HG02571 (cell line): Measurements from ENCODE around the gene CBX7.

Source experiments
- ATAC-seq: cut with Tn5 transposase; IDR thresholded peaks from one replicate; pipeline ENCODE4 v1.9.1; 2021; ENCODE audit warnings: mild to moderate bottlenecking, moderate library complexity; ENCODE audit not compliant: unreplicated experiment

CBX7 gene

GRCh38 chr22:39094717-39095389 lies 57.6 kb downstream of the CBX7 start:
- no peak for ATAC-seq

- ATAC-seq, result no peak
Measured at GRCh38 chr22:39092111-39092862, 60.2 kb downstream of the CBX7 start.

- ATAC-seq, result no peak
Measured at GRCh38 chr22:39091126-39092081, 61.1 kb downstream of the CBX7 start.

GRCh38 chr22:39090426-39091064 lies 61.9 kb downstream of the CBX7 start:
- ATAC-seq, result no peak

- no peak for ATAC-seq
Measured at GRCh38 chr22:39089928-39090327, 62.6 kb downstream of the CBX7 start.

- ATAC-seq, result no peak
Measured at GRCh38 chr22:39088685-39089032, 63.8 kb downstream of the CBX7 start.

GRCh38 chr22:39087881-39088684 lies 64.4 kb downstream of the CBX7 start:
- ATAC-seq, result no peak

GRCh38 chr22:39087098-39087497 lies 65.4 kb downstream of the CBX7 start:
- ATAC-seq, result no peak

- ATAC-seq, result no peak
Measured at GRCh38 chr22:39084666-39085065, 67.8 kb downstream of the CBX7 start.

- ATAC-seq, result no peak
Measured at GRCh38 chr22:39083212-39084165, 69.0 kb downstream of the CBX7 start.

GRCh38 chr22:39081598-39081997 lies 70.9 kb downstream of the CBX7 start:
- ATAC-seq, result no peak

GRCh38 chr22:39081016-39081415 lies 71.5 kb downstream of the CBX7 start:
- no peak for ATAC-seq
